Dendritic cell treated with granulocyte-macrophage colony-stimulating factor and Interleukin-4, amounts not matched to agents 40 ng/mL and 50 ng/mL, for 4 days (primary cell): ENCODE results near the gene CD164.
A peak's percentile ranks its signal among the peaks of the same experiment; 100 is the strongest.
"Not testable (repeated sequence)": the region's sequence is repeated elsewhere in the genome, so short reads cannot be mapped to it uniquely, and the experiment has no call there.

ENCODE experiments used
- H3K27ac Mint-ChIP-seq: one replicate; pipeline ENCODE4 v1.8.0; 2022; ENCODE audit warnings: mild to moderate bottlenecking, mixed read lengths
- H3K27me3 Mint-ChIP-seq: one replicate; pipeline ENCODE4 v1.8.0; 2022; ENCODE audit warnings: mild to moderate bottlenecking, mixed read lengths
- H3K36me3 Mint-ChIP-seq: one replicate; pipeline ENCODE4 v1.8.0; 2022; ENCODE audit warnings: low read depth, mixed read lengths
- H3K4me1 Mint-ChIP-seq: one replicate; pipeline ENCODE4 v1.8.0; 2022; ENCODE audit warnings: low read depth, mixed read lengths
- H3K4me3 Mint-ChIP-seq: one replicate; pipeline ENCODE4 v1.8.0; 2022; ENCODE audit warnings: mild to moderate bottlenecking, moderate library complexity, mixed read lengths
- H3K9me3 Mint-ChIP-seq: one replicate; pipeline ENCODE4 v1.8.0; 2022; ENCODE audit warnings: mixed read lengths
- intact Hi-C: fragments of 100-400 bp; cut with micrococcal nuclease; formaldehyde crosslinking; loops from one replicate; pipeline ENCODE4 v1.15.0; 2022

The CD164 gene

GRCh38 chr6:109369728-109370127, 12.5 kb downstream of the CD164 start:
- Mint-ChIP-seq H3K9me3 (no peaks in the 10 kb centered on the region), H3K36me3 (peaks cover 83% of the 10 kb centered on the region), H3K27me3 (no peaks in the 10 kb centered on the region), H3K27ac (no peak overlapping the region), H3K4me3 (no peak overlapping the region), H3K4me1 (peaks cover 32% of the 10 kb centered on the region)
- intact Hi-C loops, result no loop called here

- H3K9me3 Mint-ChIP-seq, intact Hi-C loops, H3K4me3 Mint-ChIP-seq, H3K27me3 Mint-ChIP-seq, H3K27ac Mint-ChIP-seq: not testable (repeated sequence)
- Mint-ChIP-seq H3K36me3 (peaks cover 93% of the 10 kb centered on the region), H3K4me1 (peaks cover 33% of the 10 kb centered on the region)
Observed at GRCh38 chr6:109364382-109365078, 17.7 kb downstream of the CD164 start.

GRCh38 chr6:109363753-109364152, 18.5 kb downstream of the CD164 start:
- no peak overlapping the region for H3K27ac Mint-ChIP-seq
- intact Hi-C loops, result no loop called here
- no peaks in the 10 kb centered on the region for H3K9me3 Mint-ChIP-seq
- H3K36me3 Mint-ChIP-seq, result peaks cover 92% of the 10 kb centered on the region
- no peak overlapping the region for H3K4me3 Mint-ChIP-seq
- no peaks in the 10 kb centered on the region for H3K27me3 Mint-ChIP-seq
- peaks cover 33% of the 10 kb centered on the region for H3K4me1 Mint-ChIP-seq

DNA sequence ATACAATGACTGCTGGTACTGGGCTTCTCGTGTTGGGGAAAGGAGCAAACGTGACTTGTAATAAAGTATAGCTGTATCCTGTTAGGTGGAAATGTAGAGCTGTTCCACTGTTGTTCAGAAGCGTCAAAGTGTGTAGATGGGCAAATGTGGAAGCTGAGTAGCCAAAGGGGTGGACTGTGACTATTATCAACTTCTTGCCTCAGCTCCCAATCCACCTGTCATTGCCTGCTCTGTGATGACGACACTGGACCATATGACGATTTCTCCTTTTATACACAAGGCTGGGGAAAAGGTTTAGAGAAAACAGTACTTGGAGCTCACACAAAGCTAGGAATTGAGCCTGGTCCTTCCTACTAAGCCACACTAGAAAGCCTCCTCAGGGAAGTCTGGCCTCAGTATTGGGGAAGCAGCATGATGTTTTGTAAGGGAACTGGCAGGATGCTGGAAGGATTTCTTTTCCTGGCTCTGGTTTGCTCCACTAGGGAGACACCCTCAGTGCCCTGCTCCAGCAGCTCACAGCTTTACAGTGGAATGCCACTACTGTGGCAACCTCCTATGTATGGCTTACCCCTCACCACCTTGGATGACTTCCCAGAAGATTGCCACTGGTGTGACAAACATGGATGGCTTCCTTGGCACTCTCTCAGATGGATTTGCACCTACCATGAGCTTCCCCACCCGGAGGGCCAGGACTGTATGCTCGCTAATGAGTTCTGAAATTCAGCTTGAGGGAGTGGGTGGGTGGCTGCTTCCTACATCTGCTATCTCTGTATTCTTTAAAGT, 20.0 kb downstream of the CD164 start:
- Mint-ChIP-seq H3K36me3 (peaks cover 96% of the 10 kb centered on the region), H3K4me3 (no peak overlapping the region), H3K9me3 (no peaks in the 10 kb centered on the region), H3K27ac (no peak overlapping the region), H3K27me3 (no peaks in the 10 kb centered on the region), H3K4me1 (peaks cover 33% of the 10 kb centered on the region)
- intact Hi-C loops, result no loop called here

- Mint-ChIP-seq H3K27me3 (no peaks in the 10 kb centered on the region), H3K9me3 (peaks cover 9% of the 10 kb centered on the region), H3K4me1 (peaks cover 33% of the 10 kb centered on the region), H3K27ac (no peak overlapping the region), H3K4me3 (no peak overlapping the region), H3K36me3 (peaks cover 94% of the 10 kb centered on the region)
- intact Hi-C loops, result no loop called here
Observed at GRCh38 chr6:109360791-109361190, 21.5 kb downstream of the CD164 start.

- Mint-ChIP-seq H3K4me1 (peaks cover 33% of the 10 kb centered on the region), H3K9me3 (peaks cover 9% of the 10 kb centered on the region), H3K36me3 (peaks cover 89% of the 10 kb centered on the region), H3K27me3 (no peaks in the 10 kb centered on the region), H3K4me3 (no peak overlapping the region), H3K27ac (no peak overlapping the region)
- intact Hi-C loops, result no loop called here
Observed at GRCh38 chr6:109360281-109360680, 22.0 kb downstream of the CD164 start.

GRCh38 chr6:109359248-109359647, 23.0 kb downstream of the CD164 start:
- H3K36me3 Mint-ChIP-seq, result peaks cover 78% of the 10 kb centered on the region
- no peak overlapping the region for H3K4me3 Mint-ChIP-seq
- no peaks in the 10 kb centered on the region for H3K27me3 Mint-ChIP-seq
- no peak overlapping the region for H3K27ac Mint-ChIP-seq
- peaks cover 9% of the 10 kb centered on the region for H3K9me3 Mint-ChIP-seq
- peaks cover 33% of the 10 kb centered on the region for H3K4me1 Mint-ChIP-seq
- intact Hi-C loops, result no loop called here

DNA sequence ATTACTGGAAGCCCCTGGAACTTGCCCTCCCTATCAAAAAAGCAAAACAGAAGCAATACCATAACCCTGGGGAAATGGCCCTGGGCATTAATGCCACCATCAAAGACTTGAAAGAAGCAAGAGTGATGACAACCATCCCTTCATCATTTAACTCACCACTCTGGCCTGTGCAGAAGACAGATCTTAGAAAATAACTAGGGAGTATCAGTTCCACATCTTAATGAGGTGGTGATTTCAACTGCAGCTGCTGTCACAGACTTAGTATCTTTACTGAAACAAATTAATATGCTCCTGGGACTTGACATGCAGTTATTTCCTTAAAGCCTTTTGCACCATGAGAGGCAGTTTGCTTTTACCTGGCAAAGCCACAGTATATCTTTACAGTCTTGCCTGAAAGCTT, 24.1 kb downstream of the CD164 start:
- H3K9me3 Mint-ChIP-seq, result peaks cover 9% of the 10 kb centered on the region
- no peak overlapping the region for H3K27ac Mint-ChIP-seq
- no peaks in the 10 kb centered on the region for H3K27me3 Mint-ChIP-seq
- H3K4me3 Mint-ChIP-seq, result no peak overlapping the region
- intact Hi-C loops, result no loop called here
- H3K36me3 Mint-ChIP-seq, result peaks cover 68% of the 10 kb centered on the region
- H3K4me1 Mint-ChIP-seq, result peaks cover 32% of the 10 kb centered on the region

DNA sequence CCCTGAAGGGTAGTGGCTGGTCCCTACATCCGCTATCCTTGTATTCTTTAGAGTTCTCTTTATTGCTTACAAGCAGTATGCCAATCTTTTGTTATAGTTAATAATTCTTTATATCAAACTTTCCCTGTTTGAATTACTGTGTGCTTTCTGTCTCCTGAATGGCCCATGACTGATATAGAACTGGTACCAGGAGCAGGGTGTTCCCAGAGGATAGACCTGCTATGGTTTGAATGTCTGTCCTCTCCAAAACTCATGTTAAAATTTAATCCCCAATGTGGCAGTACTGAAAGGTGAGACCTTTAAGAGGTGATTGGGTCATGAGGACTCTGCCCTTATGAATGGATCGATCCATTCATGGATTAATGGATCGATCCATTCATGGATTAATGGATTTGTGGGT, 26.0 kb downstream of the CD164 start:
- Mint-ChIP-seq H3K27me3 (no peaks in the 10 kb centered on the region), H3K9me3 (peaks cover 9% of the 10 kb centered on the region), H3K4me3 (no peak overlapping the region), H3K27ac (no peak overlapping the region), H3K36me3 (peaks cover 52% of the 10 kb centered on the region), H3K4me1 (peaks cover 36% of the 10 kb centered on the region)
- intact Hi-C loops, result no loop called here

- Mint-ChIP-seq H3K36me3 (peaks cover 12% of the 10 kb centered on the region), H3K9me3 (peaks cover 5% of the 10 kb centered on the region), H3K4me1 (peaks cover 64% of the 10 kb centered on the region), H3K4me3 (peak overlapping the region; percentile 8), H3K27ac (peak overlapping the region; percentile 74), H3K27me3 (no peaks in the 10 kb centered on the region)
- intact Hi-C loops, result no loop called here
Observed at GRCh38 chr6:109351231-109352130, 30.8 kb downstream of the CD164 start.

DNA sequence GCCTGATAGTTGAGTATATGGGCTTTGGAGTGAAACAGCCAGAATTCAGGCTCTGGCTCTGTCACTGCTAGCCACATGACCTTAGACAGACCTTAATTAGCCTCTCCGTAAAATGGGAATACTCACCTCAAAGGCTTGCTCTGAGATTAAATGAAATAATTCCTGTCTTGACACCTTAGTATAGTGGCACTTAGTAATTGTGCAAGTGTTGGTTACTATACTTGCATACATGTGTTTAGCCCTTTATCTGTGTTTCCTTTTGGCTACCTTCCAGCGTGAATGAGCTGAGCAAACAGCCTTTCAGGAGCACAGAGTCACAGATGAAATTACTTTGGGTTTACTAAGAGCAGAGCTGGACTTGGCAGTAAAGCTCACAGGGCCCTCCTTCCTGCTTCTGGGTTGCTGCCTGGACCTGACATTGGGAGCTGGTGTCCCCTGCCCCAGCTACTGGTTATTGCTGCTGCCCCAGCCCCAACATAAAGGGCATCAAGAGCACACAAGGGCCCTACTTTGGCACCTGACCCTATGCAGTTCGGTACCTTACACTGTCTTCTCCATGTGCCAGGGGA, 32.8 kb downstream of the CD164 start:
- Mint-ChIP-seq H3K4me1 (peaks cover 64% of the 10 kb centered on the region), H3K36me3 (peaks cover 7% of the 10 kb centered on the region), H3K27ac (no peak overlapping the region), H3K27me3 (no peaks in the 10 kb centered on the region), H3K9me3 (no peaks in the 10 kb centered on the region), H3K4me3 (no peak overlapping the region)
- intact Hi-C loops, result no loop called here

DNA sequence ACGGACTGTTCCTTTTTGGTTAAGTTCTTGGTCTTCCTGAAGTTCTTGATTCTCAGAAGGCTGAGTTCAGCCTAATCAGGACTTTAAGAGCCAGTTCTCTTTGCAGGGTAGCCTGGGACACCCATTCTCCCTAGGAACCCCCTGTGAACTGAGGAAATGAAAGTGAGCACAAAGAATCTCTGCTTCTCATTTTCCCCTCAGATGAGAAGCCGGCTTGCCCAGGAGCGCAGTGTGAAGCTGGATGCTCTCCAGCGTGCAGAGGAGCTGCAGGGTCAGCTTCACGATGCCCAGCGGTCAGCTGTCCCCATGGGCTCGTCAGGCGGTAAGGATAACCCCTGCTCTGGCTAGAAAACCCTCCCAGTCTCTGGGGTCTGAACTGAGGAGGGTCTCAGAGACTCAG, 34.0 kb downstream of the CD164 start:
- intact Hi-C loops, result no loop called here
- peak overlapping the region; percentile 32 for H3K27ac Mint-ChIP-seq
- peaks cover 4% of the 10 kb centered on the region for H3K27me3 Mint-ChIP-seq
- peaks cover 65% of the 10 kb centered on the region for H3K4me1 Mint-ChIP-seq
- no peak overlapping the region for H3K4me3 Mint-ChIP-seq
- H3K36me3 Mint-ChIP-seq, result peaks cover 7% of the 10 kb centered on the region
- no peaks in the 10 kb centered on the region for H3K9me3 Mint-ChIP-seq

- peaks cover 61% of the 10 kb centered on the region for H3K4me1 Mint-ChIP-seq
- no peak overlapping the region for H3K4me3 Mint-ChIP-seq
- H3K27ac Mint-ChIP-seq, result peak overlapping the region; percentile 32
- peaks cover 4% of the 10 kb centered on the region for H3K27me3 Mint-ChIP-seq
- intact Hi-C loops, result no loop called here
- H3K36me3 Mint-ChIP-seq, result peaks cover 7% of the 10 kb centered on the region
- H3K9me3 Mint-ChIP-seq, result no peaks in the 10 kb centered on the region
Observed at GRCh38 chr6:109347779-109348178, 34.5 kb downstream of the CD164 start.
